ENCODE results near the gene IQGAP3. TPM values are rescaled to one million over a fixed set of nuclear protein-coding genes. Genes with fewer than 3 reads are reported as not detected.

The IQGAP3 gene
- total and polyA plus RNA-seq, 4 donors: under 0.01 to 8.5 (median 0.43) TPM

DNA sequence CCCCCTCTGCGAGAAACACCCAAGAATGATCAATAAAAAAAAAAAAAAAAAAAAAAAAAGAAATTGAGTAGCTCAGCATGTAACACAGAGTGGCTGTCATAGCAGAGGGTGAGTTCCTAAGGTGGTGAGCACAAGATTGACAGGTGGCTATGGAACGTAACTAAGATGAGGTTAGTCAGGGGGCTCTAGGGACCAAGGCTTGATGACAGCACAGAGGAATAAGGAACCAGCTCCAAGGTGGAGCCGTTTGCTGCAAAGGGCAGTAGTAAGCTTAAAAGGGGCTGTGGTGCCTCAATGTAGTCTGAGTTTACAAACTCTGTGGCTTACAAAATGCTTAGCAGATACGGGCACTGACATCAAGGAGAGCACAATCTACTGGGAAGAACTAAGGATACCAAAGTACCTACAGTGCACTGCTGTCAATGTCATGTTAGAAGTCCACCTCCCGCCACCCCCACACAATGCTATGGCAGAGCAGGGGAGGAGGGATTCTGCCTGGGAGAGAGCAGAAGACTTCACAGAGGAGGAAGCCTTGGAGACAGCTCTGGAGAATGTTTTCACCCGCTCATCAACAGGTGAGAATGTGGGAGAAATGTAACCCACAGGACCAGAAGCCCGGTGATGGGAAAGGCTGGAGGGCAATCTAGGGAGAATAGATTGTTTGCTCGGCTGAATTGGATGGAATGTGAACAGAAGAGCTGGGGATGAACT, 13.1 kb downstream of the IQGAP3 start:
- DNase-seq (ENCODE audit: low spot score): no peak
- no peaks in the 10 kb centered on the region for H3K9me3 ChIP-seq (ENCODE audit: control insufficient read depth in 4 of 4, low read length in 3 of 4)
- WGBS: 86% methylated on average over 7 of the region's 8 CpGs
- no peaks in the 10 kb centered on the region for H3K4me1 ChIP-seq (ENCODE audit: control insufficient read depth in 4 of 4, insufficient read depth in 4 of 4, low read length in 3 of 4)
- H3K9ac ChIP-seq (ENCODE audit: low read depth in 1 of 2, low read length in 2 of 2): no peak overlapping the region
- H3K4me3 ChIP-seq (ENCODE audit: low read depth in 1 of 3, low read length in 3 of 3): no peak overlapping the region
- TF ChIP-seq HNF4G (IDR thresholded peaks at IDR 0.05) (no peak), FOXA2 (IDR thresholded peaks at IDR 0.05) (no peak), HNF4A (conservative IDR thresholded peaks at IDR 0.05) (no peak), YY1 (IDR thresholded peaks at IDR 0.05) (no peak), RXRA (IDR thresholded peaks at IDR 0.05) (no peak), EGR1 (IDR thresholded peaks at IDR 0.05; ENCODE audit: low read depth in 2 of 2) (no peak), GABPA (IDR thresholded peaks at IDR 0.05 in 1 of 2, conservative IDR thresholded peaks at IDR 0.05 in 1 of 2) (no peak), FOXA1 (IDR thresholded peaks at IDR 0.05) (no peak), SP1 (IDR thresholded peaks at IDR 0.05) (no peak), JUND (IDR thresholded peaks at IDR 0.05) (no peak), NR2F2 (IDR thresholded peaks at IDR 0.05) (no peak), TAF1 (conservative IDR thresholded peaks at IDR 0.05) (no peak), ATF3 (IDR thresholded peaks at IDR 0.05) (no peak), ZBTB33 (IDR thresholded peaks at IDR 0.05) (no peak)
- TF ChIP-seq, protein P1, sequence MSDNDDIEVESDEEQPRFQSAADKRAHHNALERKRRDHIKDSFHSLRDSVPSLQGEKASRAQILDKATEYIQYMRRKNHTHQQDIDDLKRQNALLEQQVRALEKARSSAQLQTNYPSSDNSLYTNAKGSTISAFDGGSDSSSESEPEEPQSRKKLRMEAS (IDR thresholded peaks at IDR 0.05): no peak
- H3K27ac ChIP-seq (ENCODE audit: low read depth in 1 of 2, low read length in 2 of 2): no peak overlapping the region
- no peaks in the 10 kb centered on the region for H3K36me3 ChIP-seq (ENCODE audit: control insufficient read depth in 4 of 4, insufficient read depth in 3 of 4, low read depth in 1 of 4, low read length in 3 of 4)
- no peaks in the 10 kb centered on the region for H3K27me3 ChIP-seq (ENCODE audit: control insufficient read depth in 4 of 4, insufficient read depth in 4 of 4, low read length in 3 of 4)

DNA sequence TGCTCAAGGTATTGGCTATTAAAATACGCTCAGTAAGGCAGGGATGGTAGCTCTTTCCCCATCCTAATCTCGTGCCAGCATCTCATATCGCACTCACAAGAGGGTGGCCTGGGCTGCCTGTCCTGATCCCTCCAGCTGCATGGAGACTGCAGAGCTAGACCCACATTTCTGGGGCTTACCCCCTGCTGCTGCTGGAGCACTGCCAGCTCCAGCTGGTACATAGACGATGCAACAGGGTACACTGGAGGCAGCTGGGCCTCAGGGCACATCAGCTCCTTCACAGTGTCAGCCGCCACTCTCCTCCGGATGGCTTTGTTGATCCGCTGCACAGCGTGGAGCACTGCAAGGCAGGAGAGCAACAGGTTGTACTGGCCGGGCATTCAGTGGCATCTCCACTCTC, 16.0 kb downstream of the IQGAP3 start:
- TF ChIP-seq ATF3 (IDR thresholded peaks at IDR 0.05): no peak
- no peak overlapping the region for H3K27ac ChIP-seq (ENCODE audit: low read depth in 1 of 2, low read length in 2 of 2)
- no peaks in the 10 kb centered on the region for H3K27me3 ChIP-seq (ENCODE audit: control insufficient read depth in 4 of 4, insufficient read depth in 4 of 4, low read length in 3 of 4)
- no peaks in the 10 kb centered on the region for H3K36me3 ChIP-seq (ENCODE audit: control insufficient read depth in 4 of 4, insufficient read depth in 3 of 4, low read depth in 1 of 4, low read length in 3 of 4)
- no peak overlapping the region for H3K9ac ChIP-seq (ENCODE audit: low read depth in 1 of 2, low read length in 2 of 2)
- no peaks in the 10 kb centered on the region for H3K4me1 ChIP-seq (ENCODE audit: control insufficient read depth in 4 of 4, insufficient read depth in 4 of 4, low read length in 3 of 4)
- no peak overlapping the region for H3K4me3 ChIP-seq (ENCODE audit: low read depth in 1 of 3, low read length in 3 of 3)
- H3K9me3 ChIP-seq (ENCODE audit: control insufficient read depth in 4 of 4, low read length in 3 of 4): no peaks in the 10 kb centered on the region
- no peak for DNase-seq (ENCODE audit: low spot score)
- 86% methylated on average over 9 of the region's 9 CpGs for WGBS

- Histone ChIP-seq H3K27me3 (ENCODE audit: control insufficient read depth in 4 of 4, insufficient read depth in 4 of 4, low read length in 3 of 4) (no peaks in the 10 kb centered on the region), H3K4me1 (ENCODE audit: control insufficient read depth in 4 of 4, insufficient read depth in 4 of 4, low read length in 3 of 4) (no peaks in the 10 kb centered on the region), H3K9me3 (ENCODE audit: control insufficient read depth in 4 of 4, low read length in 3 of 4) (no peaks in the 10 kb centered on the region), H3K27ac (ENCODE audit: low read depth in 1 of 2, low read length in 2 of 2) (no peak overlapping the region), H3K4me3 (ENCODE audit: low read depth in 1 of 3, low read length in 3 of 3) (no peak overlapping the region), H3K9ac (ENCODE audit: low read depth in 1 of 2, low read length in 2 of 2) (no peak overlapping the region), H3K36me3 (ENCODE audit: control insufficient read depth in 4 of 4, insufficient read depth in 3 of 4, low read depth in 1 of 4, low read length in 3 of 4) (no peaks in the 10 kb centered on the region)
- DNase-seq (ENCODE audit: low spot score): no peak
- TF ChIP-seq ATF3 (IDR thresholded peaks at IDR 0.05) (no peak), NR2F2 (IDR thresholded peaks at IDR 0.05) (no peak), JUND (IDR thresholded peaks at IDR 0.05) (no peak), FOXA1 (IDR thresholded peaks at IDR 0.05) (no peak), GABPA (IDR thresholded peaks at IDR 0.05 in 1 of 2, conservative IDR thresholded peaks at IDR 0.05 in 1 of 2) (no peak), ZBTB33 (IDR thresholded peaks at IDR 0.05) (no peak), TAF1 (conservative IDR thresholded peaks at IDR 0.05) (no peak), YY1 (IDR thresholded peaks at IDR 0.05) (no peak)
- TF ChIP-seq, protein P1 (IDR thresholded peaks at IDR 0.05): no peak
- TF ChIP-seq, protein P2, sequence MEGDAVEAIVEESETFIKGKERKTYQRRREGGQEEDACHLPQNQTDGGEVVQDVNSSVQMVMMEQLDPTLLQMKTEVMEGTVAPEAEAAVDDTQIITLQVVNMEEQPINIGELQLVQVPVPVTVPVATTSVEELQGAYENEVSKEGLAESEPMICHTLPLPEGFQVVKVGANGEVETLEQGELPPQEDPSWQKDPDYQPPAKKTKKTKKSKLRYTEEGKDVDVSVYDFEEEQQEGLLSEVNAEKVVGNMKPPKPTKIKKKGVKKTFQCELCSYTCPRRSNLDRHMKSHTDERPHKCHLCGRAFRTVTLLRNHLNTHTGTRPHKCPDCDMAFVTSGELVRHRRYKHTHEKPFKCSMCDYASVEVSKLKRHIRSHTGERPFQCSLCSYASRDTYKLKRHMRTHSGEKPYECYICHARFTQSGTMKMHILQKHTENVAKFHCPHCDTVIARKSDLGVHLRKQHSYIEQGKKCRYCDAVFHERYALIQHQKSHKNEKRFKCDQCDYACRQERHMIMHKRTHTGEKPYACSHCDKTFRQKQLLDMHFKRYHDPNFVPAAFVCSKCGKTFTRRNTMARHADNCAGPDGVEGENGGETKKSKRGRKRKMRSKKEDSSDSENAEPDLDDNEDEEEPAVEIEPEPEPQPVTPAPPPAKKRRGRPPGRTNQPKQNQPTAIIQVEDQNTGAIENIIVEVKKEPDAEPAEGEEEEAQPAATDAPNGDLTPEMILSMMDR (IDR thresholded peaks at IDR 0.05; ENCODE audit: low read depth, low read length, missing input control): no peak
- WGBS: 67% methylated on average over 2 of the region's 2 CpGs
These were observed 16.6 kb downstream of the IQGAP3 start for GRCh38 chr1:156555715-156556114.

All from liver (tissue), 9 donors.